GM23248 (cell line): ENCODE measurements around the gene MCF2L.

ENCODE experiments used
- EZH2 ChIP-seq: fragments of 200-600 bp; sonication (generic); IDR thresholded peaks from 2 replicates; pipeline ENCODE4 v1.6.1; 2018; ENCODE audit warnings: antibody characterized with exemption, mild to moderate bottlenecking; ENCODE audit not compliant: insufficient read depth, poor library complexity, severe bottlenecking
- EZH2phosphoT487 ChIP-seq: fragments of 200-600 bp; sonication (generic); IDR thresholded peaks from 2 replicates; pipeline ENCODE4 v1.6.1; 2018; ENCODE audit warnings: antibody characterized with exemption, moderate library complexity, mild to moderate bottlenecking, low read depth; ENCODE audit not compliant: insufficient read depth

DNA sequence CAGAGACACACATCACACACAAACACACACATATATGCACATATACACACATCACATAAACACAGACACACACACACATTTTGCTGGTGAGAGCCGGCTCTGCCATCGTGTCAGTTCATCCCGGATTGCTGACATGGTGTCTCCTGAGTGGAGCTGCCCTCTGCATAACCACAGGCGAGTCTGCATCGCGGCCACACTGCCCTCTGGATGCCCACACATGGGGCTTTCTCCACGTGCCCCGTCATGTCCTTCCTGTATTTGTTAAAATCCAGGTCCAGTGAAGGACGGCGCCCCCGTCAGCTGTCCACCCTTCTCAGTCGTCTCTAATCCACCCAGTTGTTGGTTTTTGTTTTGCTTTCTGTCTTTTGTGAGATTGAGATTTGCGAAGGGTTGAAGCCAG lies 84.0 kb downstream of the MCF2L start:
- TF ChIP-seq EZH2, result no peak
- TF ChIP-seq EZH2phosphoT487, result no peak
